HG03025 (cell line): ENCODE data around the gene SLC7A6.

Source experiments
- ATAC-seq: cut with Tn5 transposase; IDR thresholded peaks from one replicate; pipeline ENCODE4 v1.9.1; 2021; ENCODE audit warnings: mild to moderate bottlenecking, moderate library complexity; ENCODE audit not compliant: unreplicated experiment, low FRiP score

The SLC7A6 gene

GRCh38 chr16:68234188-68235107 is 29.9 kb upstream of the SLC7A6 start:
- ATAC-seq = no peak

DNA sequence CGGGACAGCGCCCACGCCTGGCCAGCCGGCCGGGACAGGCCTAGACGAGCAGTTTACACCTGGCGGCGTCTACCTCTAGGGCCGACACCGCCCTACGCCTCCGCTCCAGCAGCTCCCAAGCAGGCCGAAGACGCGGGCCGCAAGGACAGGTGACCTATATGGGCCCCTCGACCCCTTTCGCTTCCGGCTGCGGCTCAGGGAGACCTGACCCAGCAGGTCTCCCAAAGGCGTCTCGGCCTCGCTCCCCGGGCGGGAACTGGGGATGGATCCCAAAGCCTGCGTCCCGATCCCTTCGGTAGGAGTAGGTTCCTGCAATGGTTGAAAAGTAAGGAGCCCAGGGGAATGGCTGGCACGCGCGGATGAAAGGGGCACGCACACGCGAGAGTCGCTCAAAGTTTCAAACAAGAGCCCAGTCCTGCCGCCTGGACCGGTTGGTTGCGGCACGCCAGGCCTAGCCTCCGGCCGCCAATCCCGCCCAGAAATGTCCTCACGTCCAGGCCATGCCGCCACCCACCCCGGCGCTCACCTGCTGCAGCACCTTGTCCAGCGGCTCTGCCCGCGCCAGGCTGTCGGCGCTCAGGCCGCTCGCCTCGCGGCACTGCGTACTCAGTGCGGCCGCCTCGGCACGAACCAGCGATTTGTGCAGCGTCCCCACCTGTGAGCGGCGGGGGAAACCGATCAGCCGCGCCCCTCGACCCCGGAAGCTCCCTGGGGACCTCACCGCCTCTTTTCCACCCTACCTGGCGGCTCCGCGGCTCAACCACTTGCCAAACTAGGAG is 29.0 kb upstream of the SLC7A6 start:
- no peak for ATAC-seq

GRCh38 chr16:68235887-68236136 is 28.5 kb upstream of the SLC7A6 start, which contains the start of gene ESRP2:
TSS of gene ESRP2 (minus strand) at chr16:68236127. CDS start at chr16:68236045, 82 bp downstream.
- no peak for ATAC-seq

- no peak for ATAC-seq
These were observed 28.0 kb upstream of the SLC7A6 start for GRCh38 chr16:68236137-68236825.

DNA sequence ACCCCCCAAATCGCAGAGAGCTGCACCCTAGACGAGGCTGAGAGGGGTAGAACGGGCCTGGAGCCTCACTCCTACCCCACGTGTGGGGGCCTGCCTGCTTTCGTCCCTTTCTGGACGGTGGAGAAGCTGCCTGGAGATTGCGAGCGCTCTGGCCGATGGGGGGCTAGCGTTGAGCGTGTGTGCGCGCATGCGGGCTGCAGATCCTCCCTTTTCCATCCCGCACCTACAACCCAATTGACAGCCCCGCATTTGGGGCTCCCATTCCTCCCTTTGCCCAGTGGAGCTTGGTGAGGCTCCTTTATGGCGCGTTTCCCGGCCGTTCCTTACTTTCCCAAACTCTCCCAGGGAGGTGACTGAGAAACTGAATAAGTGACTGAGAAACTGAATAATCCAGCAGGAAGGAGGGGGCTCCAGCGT is 27.5 kb upstream of the SLC7A6 start:
- ATAC-seq = no peak

GRCh38 chr16:68237243-68238028 is 26.9 kb upstream of the SLC7A6 start:
- peak; percentile 77 for ATAC-seq

DNA sequence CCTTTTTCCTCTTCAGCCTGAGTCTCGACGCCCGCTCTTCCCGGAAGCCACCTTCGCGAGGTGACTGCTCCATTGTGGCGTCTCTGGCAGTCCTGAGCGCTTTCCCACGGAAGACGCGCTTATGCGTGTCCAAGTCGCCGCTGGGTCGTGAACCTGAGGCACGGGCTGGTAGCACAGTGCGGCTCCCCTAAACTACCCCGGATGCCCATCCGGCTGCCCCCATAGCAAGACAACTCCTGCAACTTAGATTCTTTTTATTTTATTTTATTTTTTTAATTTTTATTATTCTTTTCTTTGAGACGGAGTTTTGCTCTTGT is 26.3 kb upstream of the SLC7A6 start:
- peak; percentile 14 for ATAC-seq

DNA sequence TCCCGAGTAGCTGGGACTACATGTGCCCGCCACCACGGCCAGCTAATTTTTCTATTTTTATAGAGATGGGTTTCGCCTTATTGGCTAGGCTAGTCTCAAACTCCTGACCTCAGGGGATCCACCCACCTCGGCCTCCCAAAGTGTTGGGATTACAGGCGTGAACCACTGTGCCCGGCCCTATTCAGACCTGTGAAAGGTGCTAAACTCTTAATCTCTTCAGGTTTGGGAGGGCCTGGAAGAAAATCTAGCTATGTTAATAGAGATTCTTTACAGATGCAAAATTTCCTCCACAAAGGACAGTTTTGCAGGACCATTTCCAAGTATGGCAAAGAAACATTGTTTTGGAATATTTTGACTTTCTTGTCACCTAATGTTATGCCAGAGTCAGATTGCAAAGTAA is 22.2 kb upstream of the SLC7A6 start:
- ATAC-seq = no peak

DNA sequence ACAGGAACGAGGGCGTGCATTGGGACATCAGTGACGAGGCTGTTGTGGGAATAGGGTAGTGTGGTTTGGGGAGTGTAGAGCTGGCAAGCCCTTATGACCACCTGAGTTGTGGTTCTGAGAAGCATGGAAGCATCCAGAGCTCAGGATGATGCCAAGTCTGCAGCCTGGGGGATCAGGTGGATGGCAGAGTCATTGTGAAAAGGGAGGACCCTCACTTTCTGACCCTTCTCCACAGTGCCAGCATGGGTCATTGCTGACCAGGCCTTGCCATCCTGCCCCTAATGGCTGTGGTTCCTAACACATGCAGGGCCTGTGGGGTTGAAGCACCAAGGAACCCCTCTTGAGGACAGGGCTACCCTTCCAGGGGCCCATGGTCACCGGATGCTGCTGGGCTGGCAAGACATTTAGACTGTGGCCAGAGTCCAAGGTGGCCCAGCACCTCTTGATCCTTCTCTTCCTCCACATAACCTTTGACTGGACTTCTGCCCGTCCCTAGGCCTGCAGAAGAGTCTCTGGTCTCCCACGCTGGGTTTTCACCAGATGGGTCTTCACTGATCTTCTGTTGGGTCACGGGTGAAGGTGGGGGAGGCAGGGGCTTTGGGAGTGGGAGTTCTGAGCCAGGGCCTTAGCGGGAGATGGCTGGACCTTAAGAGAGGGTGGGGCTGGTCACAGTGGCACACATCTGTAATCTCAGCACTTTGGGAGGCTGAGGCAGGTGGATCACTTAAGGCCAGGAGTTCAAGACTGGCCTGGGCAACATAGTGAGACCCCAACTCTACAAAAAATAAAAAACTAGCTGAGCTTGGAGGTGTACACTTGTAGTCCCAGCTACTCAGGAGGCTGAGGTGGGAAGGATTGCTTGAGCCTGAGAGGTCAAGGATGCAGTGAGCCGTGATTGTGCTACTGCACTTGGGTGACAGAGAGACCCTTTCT is 21.1 kb upstream of the SLC7A6 start:
- ATAC-seq = no peak

DNA sequence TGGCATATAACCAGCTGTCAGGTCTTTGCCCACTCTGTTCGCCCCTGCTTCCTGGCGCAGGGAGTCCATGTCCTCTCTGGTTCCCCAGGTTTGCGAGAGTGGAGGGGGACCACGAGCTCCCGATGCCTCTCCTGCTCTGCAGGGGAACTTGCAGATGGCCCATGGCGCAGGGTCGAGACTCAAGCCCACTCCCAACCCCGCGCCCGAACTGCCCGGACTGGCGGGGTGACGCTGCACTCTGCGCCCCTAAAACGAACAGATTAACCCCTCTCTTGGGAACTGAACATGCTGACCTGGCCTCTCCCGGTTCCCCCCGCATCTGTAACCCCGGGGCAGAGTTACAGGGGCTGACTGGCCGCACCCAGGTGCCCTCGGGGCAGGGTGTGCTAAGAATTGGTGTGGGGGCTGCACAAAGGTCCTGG is 19.8 kb upstream of the SLC7A6 start:
- ATAC-seq = no peak

- ATAC-seq = peak; percentile 69
These were observed 19.1 kb upstream of the SLC7A6 start, which contains the start of gene PLA2G15 for GRCh38 chr16:68244903-68245853. TSS of gene PLA2G15 (plus strand) at chr16:68245373. CDS start at chr16:68245427, 54 bp downstream.

DNA sequence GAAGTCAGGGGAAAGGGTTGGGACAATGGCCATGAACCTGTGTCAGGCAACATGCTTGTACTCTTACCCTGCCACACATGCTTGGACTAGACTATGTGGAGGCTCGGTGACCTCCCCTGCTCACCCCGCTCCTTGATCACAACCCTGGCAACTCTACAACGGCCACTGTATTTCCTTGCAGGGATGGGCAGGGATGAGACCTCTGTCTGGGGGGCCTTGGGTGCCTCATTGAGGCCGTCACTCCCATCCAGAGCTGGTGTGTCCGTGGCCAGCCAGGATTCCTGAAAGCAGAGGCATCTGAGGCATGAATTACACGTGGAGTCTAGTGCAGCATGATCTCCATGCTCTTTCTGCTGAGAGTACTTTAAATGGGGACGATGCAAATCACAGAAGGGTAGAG is 18.2 kb upstream of the SLC7A6 start:
- ATAC-seq = no peak

DNA sequence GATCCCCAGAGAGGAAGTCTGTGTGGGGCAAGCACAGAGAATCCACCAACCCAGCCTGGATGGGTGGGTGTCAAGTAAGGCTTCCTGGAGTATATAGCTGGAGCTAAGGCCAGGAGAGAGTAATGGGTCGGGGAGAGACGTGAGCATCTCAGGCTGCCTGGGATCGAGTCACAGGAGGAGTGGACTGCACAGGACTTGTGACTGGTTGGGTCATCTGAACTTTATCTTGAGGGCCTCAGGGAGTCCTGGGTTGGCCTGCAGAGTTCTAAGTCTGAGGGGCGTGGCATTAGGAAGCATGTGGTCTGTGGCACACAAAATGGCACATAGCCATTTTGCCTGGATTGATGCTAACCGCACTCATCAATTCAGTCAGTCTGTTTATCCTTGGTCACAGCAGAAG is 17.7 kb upstream of the SLC7A6 start:
- no peak for ATAC-seq

DNA sequence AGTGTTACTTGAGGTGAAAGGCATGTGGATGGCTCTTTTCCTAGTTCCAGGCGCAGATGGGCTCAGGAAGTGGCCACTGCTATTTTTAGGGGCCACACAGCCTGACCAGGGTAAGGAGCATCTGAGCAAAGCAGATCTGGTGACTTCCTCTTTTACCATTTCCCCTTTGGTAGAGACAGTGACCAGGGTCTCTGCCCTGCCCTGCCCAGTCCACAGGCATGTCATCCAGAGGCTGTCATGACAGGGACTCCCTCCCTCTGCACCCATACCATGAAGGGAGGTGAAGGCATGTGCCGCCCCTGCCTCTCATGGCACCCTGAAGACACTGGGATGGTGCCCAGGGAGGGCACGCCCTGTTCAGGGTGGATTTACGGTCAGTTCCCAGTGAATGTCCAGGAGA is 16.9 kb upstream of the SLC7A6 start:
- ATAC-seq = no peak

DNA sequence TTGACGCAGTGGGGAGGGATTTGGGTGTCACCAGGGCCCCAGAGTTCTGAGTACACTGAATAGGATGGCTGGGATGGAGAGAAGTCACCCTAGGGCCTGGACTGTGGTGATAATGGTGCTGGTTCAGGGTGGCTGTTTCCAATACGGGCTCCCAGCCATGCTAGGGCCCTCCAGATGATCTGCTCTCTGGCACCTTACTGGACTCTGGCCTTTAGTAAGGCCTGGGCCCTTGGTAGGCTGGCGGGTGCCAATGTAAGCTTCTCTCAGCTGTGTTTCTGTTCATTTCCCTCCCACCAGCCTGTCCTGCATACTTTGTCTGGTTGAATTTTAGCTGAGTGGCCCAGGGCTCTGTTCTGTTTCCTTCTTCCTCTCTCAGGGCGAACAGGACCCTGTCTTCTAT is 16.4 kb upstream of the SLC7A6 start:
- no peak for ATAC-seq

GRCh38 chr16:68249371-68249770 is 15.0 kb upstream of the SLC7A6 start:
- no peak for ATAC-seq

DNA sequence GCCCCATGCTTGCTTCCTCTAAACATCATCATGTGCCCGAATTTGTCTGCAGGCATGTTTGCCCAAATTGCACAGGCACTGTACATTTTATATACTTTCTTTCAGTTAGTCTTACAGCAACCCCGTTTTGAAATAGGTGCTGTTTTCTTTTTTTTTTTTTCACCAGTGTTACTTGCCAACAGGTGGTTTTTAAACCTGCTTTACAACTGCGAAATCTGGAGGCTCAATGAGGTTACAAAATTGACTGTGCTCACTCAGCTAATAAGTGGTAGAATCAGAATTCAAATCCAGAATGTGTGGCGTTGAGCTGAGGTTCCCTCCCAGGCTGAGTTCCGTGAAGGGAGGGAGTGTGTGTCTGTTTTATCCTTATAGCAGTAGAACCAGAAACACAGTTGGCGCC is 13.4 kb upstream of the SLC7A6 start:
- ATAC-seq = no peak

DNA sequence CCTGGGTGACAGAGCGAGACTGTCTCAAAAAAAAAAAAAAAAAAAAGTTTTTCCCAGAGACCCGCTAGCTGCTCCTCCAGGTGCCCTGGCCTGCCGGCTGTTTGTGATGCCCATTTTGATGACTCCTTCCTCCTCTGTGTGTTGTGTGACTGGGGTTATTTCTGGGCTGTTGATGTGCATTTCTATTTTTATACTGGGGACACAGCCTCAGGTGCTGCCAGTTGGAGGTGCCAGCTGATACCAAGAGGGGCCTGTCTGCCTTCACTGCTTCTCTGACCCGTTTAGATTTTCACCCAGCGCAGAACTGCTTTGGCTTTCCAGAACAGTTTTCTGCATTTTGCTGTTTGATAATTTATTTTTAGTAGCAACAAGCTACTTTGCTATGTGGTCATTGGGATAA is 12.5 kb upstream of the SLC7A6 start:
- no peak for ATAC-seq
